NCI-H146 (cell line): ENCODE results near the gene FAM53B.
"Not testable (repeated sequence)": the region's sequence is repeated elsewhere in the genome, so short reads cannot be mapped to it uniquely, and the experiment has no call there.

ENCODE experiments used
- DNase-seq: peaks from one replicate; lab custom pipeline; 2025; lab: John Stamatoyannopoulos, UW

Gene FAM53B

GRCh38 chr10:124596962-124597845 is 147.0 kb downstream of the FAM53B start:
- DNase-seq = no peak

- no peak for DNase-seq
Observed at GRCh38 chr10:124596116-124596785, 147.9 kb downstream of the FAM53B start.

GRCh38 chr10:124595143-124595883 is 148.9 kb downstream of the FAM53B start:
- DNase-seq = no peak

GRCh38 chr10:124594240-124594639 is 149.9 kb downstream of the FAM53B start:
- no peak for DNase-seq

- no peak for DNase-seq
Observed at GRCh38 chr10:124593431-124593985, 150.7 kb downstream of the FAM53B start.

GRCh38 chr10:124592736-124593430 is 151.3 kb downstream of the FAM53B start:
- DNase-seq = no peak

GRCh38 chr10:124592101-124592500 is 152.1 kb downstream of the FAM53B start:
- no peak for DNase-seq

- DNase-seq = no peak
Observed at GRCh38 chr10:124591123-124591495, 153.1 kb downstream of the FAM53B start.

- no peak for DNase-seq
Observed at GRCh38 chr10:124590216-124591122, 153.7 kb downstream of the FAM53B start.

GRCh38 chr10:124589491-124590041 is 154.6 kb downstream of the FAM53B start:
- DNase-seq = no peak

- DNase-seq = no peak
Observed at GRCh38 chr10:124588736-124589490, 155.3 kb downstream of the FAM53B start.

- not testable (repeated sequence) for DNase-seq
Observed at GRCh38 chr10:124588341-124588735, 155.8 kb downstream of the FAM53B start.

GRCh38 chr10:124587811-124588211 is 156.4 kb downstream of the FAM53B start:
- DNase-seq = no peak

GRCh38 chr10:124586142-124586541 is 158.0 kb downstream of the FAM53B start:
- DNase-seq = no peak

- DNase-seq = no peak
Observed at GRCh38 chr10:124579011-124579399, 165.2 kb downstream of the FAM53B start.

- DNase-seq = no peak
Observed at GRCh38 chr10:124578231-124579010, 165.8 kb downstream of the FAM53B start.

- DNase-seq = no peak
Observed at GRCh38 chr10:124577651-124578050, 166.5 kb downstream of the FAM53B start.

- no peak for DNase-seq
Observed at GRCh38 chr10:124576526-124577420, 167.4 kb downstream of the FAM53B start.
